HCT116 (cell line): ENCODE data around the gene ZKSCAN4. TPM values are rescaled to one million over a fixed set of nuclear protein-coding genes. Genes with fewer than 3 reads are reported as not detected.
A peak's percentile ranks its signal among the peaks of the same experiment; 100 is the strongest.

Experiments used
- ATAC-seq: fragments of 200-7000 bp; cut with Tn5 transposase; 2 replicates; pipeline ENCODE4 v1.9.1; 2020; ENCODE audit warnings: mild to moderate bottlenecking, moderate library complexity
- BruUV-seq: library from RNA; stranded (reverse); fragments of 400-500 nt; replicated peaks from 2 replicates; lab custom pipeline; 2021; lab: Mats Ljungman, UMichigan
- CTCF ChIA-PET: fragments of 300-600 bp; sonication (Branson Sonifier 250); formaldehyde crosslinking; loops from one replicate; lab custom pipeline; 2021; ENCODE audit warnings: antibody characterized with exemption; lab: Charles Lee
- POLR2A ChIA-PET: fragments of 300-600, 350-600 bp; sonication (Branson Sonifier 250); formaldehyde crosslinking; loops from one replicate; lab custom pipeline; 2021; ENCODE audit warnings: antibody characterized with exemption; lab: Charles Lee
- RAD21 ChIA-PET, 2 experiments: fragments of 300-600 bp; sonication (Branson Sonifier 250); formaldehyde crosslinking; loops; one replicate each; lab custom pipeline; 2023; ENCODE audit warnings: low total read pairs in 2 of 2; ENCODE audit not compliant: uncharacterized antibody in 2 of 2, unreplicated experiment in 2 of 2, low non-redundant PET in 1 of 2; lab: Charles Lee
- DNase-seq: peaks from one replicate; pipeline ENCODE4 v3.0.0-alpha.2; 2010; ENCODE audit warnings: low read depth, low spot score
- H2AFZ ChIP-seq: fragments of 200-600 bp; shearing (Covaris generic), sonication (generic); 2 replicates; pipeline ENCODE4 v1.6.1; 2017; ENCODE audit warnings: low read depth, mixed run types, mixed read lengths, antibody characterized with exemption, low read length; ENCODE audit not compliant: poor library complexity, severe bottlenecking
- H3K27ac ChIP-seq: 2 replicates; pipeline ENCODE4 v1.5.1; 2012; ENCODE audit warnings: low read depth, low read length
- H3K27me3 ChIP-seq: fragments of 200-600 bp; sonication (generic); 2 replicates; pipeline ENCODE4 v1.6.1; 2016; ENCODE audit warnings: mixed run types, low read length, mixed read lengths; ENCODE audit not compliant: insufficient read depth
- H3K36me3 ChIP-seq, 2 experiments: fragments of 200-500 bp in 1 of 2; fragments of 200-600 bp in 1 of 2; sonication (Bioruptor generic) in 1 of 2; sonication (generic) in 1 of 2; 2 replicates each; pipeline versions ENCODE4 v1.5.1 to v1.6.1; 2014 to 2016; ENCODE audit warnings: low read length in 2 of 2, inconsistent platforms in 1 of 2, mixed read lengths in 1 of 2, mixed run types in 1 of 2; ENCODE audit not compliant: insufficient read depth in 2 of 2, control insufficient read depth in 1 of 2
- H3K4me1 ChIP-seq, 2 experiments: fragments of 200-600 bp in 1 of 2; sonication (generic) in 1 of 2; 2 replicates each; pipeline versions ENCODE4 v1.5.1 to v1.6.1; 2012 to 2017; ENCODE audit warnings: low read length in 2 of 2, inconsistent platforms in 1 of 2, mild to moderate bottlenecking in 1 of 2, mixed read lengths in 1 of 2, mixed run types in 1 of 2, moderate library complexity in 1 of 2; ENCODE audit not compliant: insufficient read depth in 2 of 2, control insufficient read depth in 1 of 2
- H3K4me2 ChIP-seq: fragments of 200-600 bp; sonication (generic); 2 replicates; pipeline ENCODE4 v1.6.1; 2017; ENCODE audit warnings: mixed run types, low read length, mixed read lengths
- H3K4me3 ChIP-seq, 2 experiments: fragments of 200-600 bp in 1 of 2; sonication (generic) in 1 of 2; replicated peaks in 1 of 2; 2 replicates each; pipeline ENCODE4 v1.5.1; 2011 to 2016; ENCODE audit warnings: low read length in 2 of 2, control low read depth in 1 of 2, low read depth in 1 of 2, mild to moderate bottlenecking in 1 of 2, mixed read lengths in 1 of 2, mixed run types in 1 of 2
- H3K79me2 ChIP-seq: fragments of 200-600 bp; sonication (generic); 2 replicates; pipeline ENCODE4 v1.6.1; 2017; ENCODE audit warnings: mild to moderate bottlenecking, mixed run types, low read length, moderate library complexity, mixed read lengths; ENCODE audit not compliant: insufficient read depth
- H3K9ac ChIP-seq: fragments of 200-600 bp; sonication (generic); 2 replicates; pipeline ENCODE4 v1.6.1; 2016; ENCODE audit warnings: low read length, mixed read lengths
- H3K9me2 ChIP-seq: fragments of 200-600 bp; sonication (generic), shearing (Covaris generic); 2 replicates; pipeline ENCODE4 v1.6.1; 2017; ENCODE audit warnings: mixed run types, mild to moderate bottlenecking, moderate library complexity; ENCODE audit not compliant: insufficient read depth
- H3K9me3 ChIP-seq, 2 experiments: fragments of 200-500 bp in 1 of 2; fragments of 200-600 bp in 1 of 2; sonication (Bioruptor generic) in 1 of 2; sonication (generic) in 1 of 2; 2 replicates each; pipeline ENCODE4 v1.6.1; 2014 to 2017; ENCODE audit warnings: low read length in 2 of 2, mixed read lengths in 2 of 2, inconsistent platforms in 1 of 2, low read depth in 1 of 2, mild to moderate bottlenecking in 1 of 2, mixed run types in 1 of 2, moderate library complexity in 1 of 2; ENCODE audit not compliant: control insufficient read depth in 1 of 2, insufficient read depth in 1 of 2
- H4K20me1 ChIP-seq: fragments of 200-600 bp; sonication (generic), shearing (Covaris generic); 2 replicates; pipeline ENCODE4 v1.6.1; 2017; ENCODE audit warnings: mixed run types, mild to moderate bottlenecking, moderate library complexity; ENCODE audit not compliant: insufficient read depth
- EGR1 ChIP-seq: IDR thresholded peaks from 2 replicates; pipeline ENCODE4 v1.6.1; 2012; ENCODE audit warnings: low read depth
- FOSL1 ChIP-seq: IDR thresholded peaks from 2 replicates; pipeline ENCODE4 v1.6.1; 2012; ENCODE audit warnings: low read depth
- POLR2AphosphoS5 ChIP-seq: IDR thresholded peaks from 2 replicates; pipeline ENCODE4 v1.6.1; 2011; ENCODE audit warnings: mild to moderate bottlenecking, low read depth, low read length, moderate library complexity
- RAD21 ChIP-seq: IDR thresholded peaks from 2 replicates; pipeline ENCODE4 v1.6.1; 2012; ENCODE audit warnings: low read depth, mild to moderate bottlenecking
- SRF ChIP-seq: IDR thresholded peaks from 2 replicates; pipeline ENCODE4 v1.6.1; 2012; ENCODE audit warnings: low read depth
- YY1 ChIP-seq: IDR thresholded peaks from 2 replicates; pipeline ENCODE4 v1.6.1; 2011; ENCODE audit warnings: low read length, low read depth, moderate library complexity, mild to moderate bottlenecking; ENCODE audit not compliant: insufficient replicate concordance; ENCODE audit errors: extremely low read depth
- ZFX ChIP-seq: fragments of 450-650 bp; IDR thresholded peaks from 2 replicates; pipeline ENCODE4 v1.6.1; 2017
- intact Hi-C: fragments of 100-400 bp; cut with micrococcal nuclease; formaldehyde crosslinking; loops from 2 replicates; pipeline ENCODE4 v1.10.0; 2022
- total RNA-seq: library from RNA; stranded (reverse); gene quantifications from one replicate; pipeline ENCODE4 v1.2.1, GENCODE V29; 2021; ENCODE audit not compliant: unreplicated experiment

The ZKSCAN4 gene
- total RNA-seq, 1 experiment from 2014 or later = 4.8 TPM

- Histone ChIP-seq H3K9ac (no peak overlapping the region), H3K27me3 (no peaks in the 10 kb centered on the region), H3K4me1 (no peaks in the 10 kb centered on the region), H2AFZ (no peak overlapping the region), H4K20me1 (no peaks in the 10 kb centered on the region), H3K27ac (no peak overlapping the region), H3K9me3 (no peaks in the 10 kb centered on the region), H3K79me2 (no peaks in the 10 kb centered on the region), H3K36me3 (peaks cover 2 to 4% of the 10 kb centered on the region in 2 experiments; a peak in 1 of 4 replicates), H3K9me2 (no peaks in the 10 kb centered on the region), H3K4me3 (no peak overlapping the region), H3K4me2 (no peak overlapping the region)
- ATAC-seq = no peak
- RAD21 ChIA-PET = no interaction called here
- POLR2A ChIA-PET = interaction anchor here (0.8 kb wide), 1 partner anchor 52 kb away, joined by 3 read pairs; no protein-coding TSS in a partner anchor
- intact Hi-C loops = no loop called here
- no TSS peak for BruUV-seq
- no peak for DNase-seq
- TF ChIP-seq SRF (no peak), YY1 (peak; percentile 22)
- CTCF ChIA-PET = no interaction called here
Observed at GRCh38 chr6:28282926-28283325, 30.9 kb upstream of the ZKSCAN4 start.

- H3K4me2 ChIP-seq = peak within 1 kb of the TSS; percentile 71
- H3K9me3 ChIP-seq = no peaks in the 10 kb centered on the region
- peak within 1 kb of the TSS; percentile 23; the same call in 1 of the 2 replicates for H3K27ac ChIP-seq
- ATAC-seq = peak; percentile 94
- no peaks in the 10 kb centered on the region for H3K4me1 ChIP-seq
- no peaks in the 10 kb centered on the region for H3K9me2 ChIP-seq
- peak within 1 kb of the TSS; percentile 43 for H2AFZ ChIP-seq
- no peaks in the 10 kb centered on the region for H3K79me2 ChIP-seq
- RAD21 ChIA-PET = no interaction called here
- no peak for TF ChIP-seq RAD21
- TF ChIP-seq ZFX = no peak
- no peak for TF ChIP-seq FOSL1
- no peak for TF ChIP-seq SRF
- peak; percentile 65 for TF ChIP-seq POLR2AphosphoS5
- TF ChIP-seq YY1 = no peak
- no peak for TF ChIP-seq EGR1
- TF ChIP-seq, all 23 proteins: peak for 1
- CTCF ChIA-PET = no interaction called here
- Histone ChIP-seq H3K36me3 (peaks cover 2 to 5% of the 10 kb centered on the region in 2 experiments; a peak in 2 of 4 replicates), H4K20me1 (no peaks in the 10 kb centered on the region), H3K4me3 (peak within 1 kb of the TSS; percentile 56 to 59), H3K27me3 (no peaks in the 10 kb centered on the region), H3K9ac (peak within 1 kb of the TSS; percentile 50)
- no TSS peak for BruUV-seq
- peak; percentile 13 for DNase-seq
- POLR2A ChIA-PET = interaction anchor here (0.9 to 1.3 kb wide), 2 partner anchors 12 to 14 kb away, joined by 3 read pairs; partner anchors contain the start of gene ZSCAN26
- intact Hi-C loops = no loop called here
Observed at GRCh38 chr6:28281288-28282064, 29.4 kb upstream of the ZKSCAN4 start, which contains the start of gene PGBD1. Gene PGBD1 (plus strand): TSS chr6:28281572. CDS start chr6:28283814, 2,242 bp downstream.
